ENCODE results near the gene ATF7. TPM values are rescaled to one million over a fixed set of nuclear protein-coding genes. Genes with fewer than 3 reads are reported as not detected.

The ATF7 gene
- total and polyA plus RNA-seq, 2 of the 4 experiments (the other 2 are of a cell fraction) = 7.0 to 16.3 TPM

DNA sequence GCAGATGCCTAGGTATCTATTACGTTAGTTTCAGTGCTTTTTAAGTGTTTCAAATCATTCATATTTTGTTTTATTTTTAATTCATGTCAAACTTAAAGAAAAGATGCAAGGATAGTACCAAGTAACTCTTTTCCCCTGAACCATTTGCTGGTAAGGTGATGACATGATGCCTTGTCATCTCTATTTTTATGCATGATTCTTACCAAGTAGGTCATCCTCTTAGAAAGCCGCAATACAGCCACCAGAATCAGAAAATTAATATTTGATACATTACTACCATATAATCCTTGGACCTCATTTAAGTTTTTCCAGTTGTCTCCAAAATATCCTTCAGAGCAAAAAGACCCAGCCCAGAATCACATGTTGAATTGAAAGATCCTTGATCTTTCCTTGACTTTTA, 27.4 kb upstream of the ATF7 start:
- no peak overlapping the region for H3K9ac ChIP-seq (ENCODE audit: low read depth, low read length)
- no TSS peak for BruUV-seq (replicated peaks)
- intact Hi-C loops (cut with micrococcal nuclease) (no loop called here), in situ Hi-C loops (cut with MboI; ENCODE audit: low sequenced_read_pairs) (no loop called here), dilution Hi-C loops (cut with HindIII; ENCODE audit: low sequenced_read_pairs, unreplicated experiment) (no loop called here)
- no peak overlapping the region for H4K8ac ChIP-seq (ENCODE audit: low read depth in 2 of 2, low read length in 2 of 2)
- H3K27ac ChIP-seq (ENCODE audit: insufficient read depth, low read length) = no peak overlapping the region
- no peak overlapping the region for H3K23ac ChIP-seq (ENCODE audit: low read depth, low read length)
- peaks cover 3% of the 10 kb centered on the region; the same call in 1 of the 2 replicates for H3K4me1 ChIP-seq (ENCODE audit: control insufficient read depth, insufficient read depth, low read length)
- H2BK15ac ChIP-seq (ENCODE audit: low read depth, low read length) = no peak overlapping the region
- CTCF ChIA-PET = no interaction called here
- no peaks in the 10 kb centered on the region for H3K27me3 ChIP-seq (ENCODE audit: control insufficient read depth, insufficient read depth, low read length)
- DNase-seq (no peak), ATAC-seq (ENCODE audit: low read depth) (no peak)
- H4K20me1 ChIP-seq (ENCODE audit: insufficient read depth, low read length) = no peaks in the 10 kb centered on the region
- no peak overlapping the region for H3K56ac ChIP-seq (ENCODE audit: extremely low read depth, insufficient read depth, low read length)
- H2BK5ac ChIP-seq (ENCODE audit: low read depth, low read length, poor library complexity, severe bottlenecking) = no peak overlapping the region
- H2AK9ac ChIP-seq (replicated peaks; ENCODE audit: low read depth, low read length, poor library complexity) = no peak overlapping the region
- H3K18ac ChIP-seq (ENCODE audit: low read depth, low read length) = no peak overlapping the region
- H3K14ac ChIP-seq (replicated peaks; ENCODE audit: low read depth, low read length) = no peak overlapping the region
- H3K79me1 ChIP-seq (ENCODE audit: low read depth in 1 of 2, low read length in 2 of 2) = no peaks in the 10 kb centered on the region
- H3K9me3 ChIP-seq (ENCODE audit: control insufficient read depth, insufficient read depth, low read length) = no peaks in the 10 kb centered on the region
- TF ChIP-seq, protein P1, sequence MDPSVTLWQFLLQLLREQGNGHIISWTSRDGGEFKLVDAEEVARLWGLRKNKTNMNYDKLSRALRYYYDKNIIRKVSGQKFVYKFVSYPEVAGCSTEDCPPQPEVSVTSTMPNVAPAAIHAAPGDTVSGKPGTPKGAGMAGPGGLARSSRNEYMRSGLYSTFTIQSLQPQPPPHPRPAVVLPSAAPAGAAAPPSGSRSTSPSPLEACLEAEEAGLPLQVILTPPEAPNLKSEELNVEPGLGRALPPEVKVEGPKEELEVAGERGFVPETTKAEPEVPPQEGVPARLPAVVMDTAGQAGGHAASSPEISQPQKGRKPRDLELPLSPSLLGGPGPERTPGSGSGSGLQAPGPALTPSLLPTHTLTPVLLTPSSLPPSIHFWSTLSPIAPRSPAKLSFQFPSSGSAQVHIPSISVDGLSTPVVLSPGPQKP (IDR thresholded peaks at IDR 0.05; ENCODE audit: borderline replicate concordance, low read depth, low read length) = no peak
- TF ChIP-seq POLR2A (IDR thresholded peaks at IDR 0.05; ENCODE audit: low read depth, low read length) (no peak), RFX5 (IDR thresholded peaks at IDR 0.05; ENCODE audit: low read depth, low read length) (no peak), CTCF (conservative IDR thresholded peaks at IDR 0.05; ENCODE audit: low read depth, low read length) (no peak), CHD1 (IDR thresholded peaks at IDR 0.05; ENCODE audit: low read depth, low read length) (no peak), SMC3 (IDR thresholded peaks at IDR 0.05; ENCODE audit: low read depth, low read length) (no peak), BHLHE40 (IDR thresholded peaks at IDR 0.05; ENCODE audit: low read depth, low read length) (no peak), CEBPB (IDR thresholded peaks at IDR 0.05; ENCODE audit: low read depth, low read length) (no peak), FOS (IDR thresholded peaks at IDR 0.05; ENCODE audit: low read depth, low read length) (no peak), MAZ (IDR thresholded peaks at IDR 0.05; ENCODE audit: borderline replicate concordance, low read depth, low read length) (no peak), MAFK (IDR thresholded peaks at IDR 0.05; ENCODE audit: low read depth, low read length) (no peak), RCOR1 (IDR thresholded peaks at IDR 0.05; ENCODE audit: insufficient replicate concordance, low read length) (no peak), NFE2L2 (IDR thresholded peaks at IDR 0.05; ENCODE audit: low read depth, low read length) (no peak), MXI1 (IDR thresholded peaks at IDR 0.05; ENCODE audit: borderline replicate concordance, low read depth, low read length) (no peak), RAD21 (IDR thresholded peaks at IDR 0.05; ENCODE audit: low read length) (no peak)
- TF ChIP-seq, protein P2, sequence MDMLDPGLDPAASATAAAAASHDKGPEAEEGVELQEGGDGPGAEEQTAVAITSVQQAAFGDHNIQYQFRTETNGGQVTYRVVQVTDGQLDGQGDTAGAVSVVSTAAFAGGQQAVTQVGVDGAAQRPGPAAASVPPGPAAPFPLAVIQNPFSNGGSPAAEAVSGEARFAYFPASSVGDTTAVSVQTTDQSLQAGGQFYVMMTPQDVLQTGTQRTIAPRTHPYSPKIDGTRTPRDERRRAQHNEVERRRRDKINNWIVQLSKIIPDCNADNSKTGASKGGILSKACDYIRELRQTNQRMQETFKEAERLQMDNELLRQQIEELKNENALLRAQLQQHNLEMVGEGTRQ (IDR thresholded peaks at IDR 0.05; ENCODE audit: low read depth, low read length) = no peak
- no peak overlapping the region for H3K4me2 ChIP-seq (ENCODE audit: low read depth, low read length)
- H3K4me3 ChIP-seq (ENCODE audit: insufficient read depth, low read depth, low read length) = no peak overlapping the region
- H4K91ac ChIP-seq (ENCODE audit: insufficient read depth, low read depth, low read length) = no peak overlapping the region
- no peak overlapping the region for H2AK5ac ChIP-seq (ENCODE audit: low read depth, low read length)
- no CpG with 5 or more reads among the region's 2 CpGs for WGBS, 2 experiments (ENCODE audit: extremely low coverage in 2 of 2, insufficient read length in 1 of 2)
- H2BK20ac ChIP-seq (ENCODE audit: low read depth, low read length) = no peak overlapping the region
- H2BK120ac ChIP-seq (ENCODE audit: low read depth, low read length) = no peak overlapping the region
- no peak overlapping the region for H3K4ac ChIP-seq (ENCODE audit: low read depth, low read length)
- H4K5ac ChIP-seq (ENCODE audit: low read depth, low read length) = no peak overlapping the region
- no peak overlapping the region for H2AFZ ChIP-seq (replicated peaks; ENCODE audit: low read length, poor library complexity)
- POLR2A ChIA-PET (ENCODE audit: unreplicated experiment) = no interaction called here
- H3K9me1 ChIP-seq (ENCODE audit: insufficient read depth, low read length) = no peaks in the 10 kb centered on the region
- no peaks in the 10 kb centered on the region for H3K36me3 ChIP-seq (ENCODE audit: control insufficient read depth, insufficient read depth, low read length)

Measured in IMR-90 (cell line).